Activated CD4-positive, alpha-beta T cell treated with anti-CD3 and anti-CD28 coated beads, Interleukin-10, Interleukin-2, amounts not matched to agents 100 ng/mL and 50 ng/mL, durations not matched to agents 16 hours and 8 hours (primary cell): Measurements from ENCODE around the gene TMTC1.
A peak's percentile ranks its signal among the peaks of the same experiment; 100 is the strongest.

Source experiments
- DNase-seq: peaks from one replicate; pipeline ENCODE4 v3.0.0-alpha.2; 2020

Gene TMTC1

DNA sequence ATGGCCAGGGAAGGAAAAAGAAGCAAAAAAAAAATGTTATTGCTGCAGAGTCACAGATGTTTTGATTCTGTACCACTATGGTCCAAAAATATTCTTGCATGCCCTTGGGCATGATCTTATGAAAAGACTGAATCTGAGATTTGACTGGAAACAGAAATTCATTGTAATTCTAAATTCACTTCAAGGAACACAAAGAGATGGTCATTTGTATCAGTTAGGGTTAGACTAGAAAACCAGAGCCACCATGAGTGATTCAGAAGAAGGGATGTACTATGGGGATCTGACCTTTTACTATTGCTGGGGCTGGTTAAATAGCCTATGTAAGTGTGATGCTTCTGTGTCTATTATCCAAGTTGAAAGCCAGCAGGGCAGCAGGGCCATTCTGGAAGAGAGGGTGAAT is 5.2 kb downstream of the TMTC1 start:
- DNase-seq = no peak

- no peak for DNase-seq
These were observed 10.7 kb downstream of the TMTC1 start for GRCh38 chr12:29773076-29773475.

- DNase-seq = no peak
These were observed 12.0 kb downstream of the TMTC1 start for GRCh38 chr12:29771786-29772185.

GRCh38 chr12:29771165-29771564 is 12.6 kb downstream of the TMTC1 start:
- no peak for DNase-seq

DNA sequence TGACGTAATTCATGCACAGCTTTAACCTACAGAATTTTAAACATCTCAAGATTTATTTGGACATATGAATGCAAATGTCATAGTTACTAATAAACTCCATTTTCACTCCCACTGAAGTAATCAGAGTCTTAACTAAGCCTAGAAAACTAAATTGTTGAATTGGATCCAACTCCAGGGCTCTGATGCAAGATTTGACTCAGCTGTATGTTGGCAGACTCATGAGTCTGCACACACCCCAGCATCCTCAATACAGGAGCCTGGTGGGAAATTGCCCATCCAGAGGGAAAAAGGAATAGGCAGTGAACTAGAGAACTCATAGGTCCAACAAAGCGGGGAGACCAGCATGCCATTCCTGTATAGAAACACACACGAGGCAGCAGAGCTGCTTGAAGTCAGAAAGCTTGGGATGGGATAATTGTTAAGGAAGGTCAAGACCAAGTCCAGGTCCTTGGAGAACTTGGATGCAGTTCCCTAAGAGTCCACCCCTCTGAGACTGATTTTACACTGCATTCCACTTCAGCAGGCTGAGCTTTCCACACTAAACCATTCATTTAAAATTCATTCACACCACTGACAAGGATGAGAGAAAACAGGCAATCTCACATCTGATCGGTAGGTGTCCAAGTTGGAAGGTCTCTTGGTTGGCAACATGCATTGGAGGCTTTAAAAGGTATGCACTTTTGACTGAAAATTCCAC is 14.4 kb downstream of the TMTC1 start:
- DNase-seq = no peak

DNA sequence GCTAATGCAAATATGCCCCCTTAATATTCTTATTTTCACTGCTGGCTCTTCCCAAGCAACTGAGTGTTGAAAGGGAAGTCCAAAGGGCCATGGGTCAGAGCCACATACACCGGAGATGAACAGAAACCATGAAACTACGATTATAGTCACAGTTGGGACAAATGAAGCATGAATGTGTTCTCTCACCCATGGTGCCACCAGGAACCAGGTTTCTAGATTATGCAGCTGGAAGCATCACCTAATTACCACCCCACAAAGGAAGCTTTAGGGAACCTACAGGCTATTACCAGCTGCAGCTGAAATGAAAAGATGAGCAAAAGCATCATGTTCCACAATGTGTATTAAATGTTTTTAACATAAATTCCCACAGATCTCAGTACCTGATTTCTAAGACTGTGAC is 15.4 kb downstream of the TMTC1 start:
- DNase-seq = no peak

GRCh38 chr12:29763301-29763683 is 20.4 kb downstream of the TMTC1 start:
- DNase-seq = no peak

DNA sequence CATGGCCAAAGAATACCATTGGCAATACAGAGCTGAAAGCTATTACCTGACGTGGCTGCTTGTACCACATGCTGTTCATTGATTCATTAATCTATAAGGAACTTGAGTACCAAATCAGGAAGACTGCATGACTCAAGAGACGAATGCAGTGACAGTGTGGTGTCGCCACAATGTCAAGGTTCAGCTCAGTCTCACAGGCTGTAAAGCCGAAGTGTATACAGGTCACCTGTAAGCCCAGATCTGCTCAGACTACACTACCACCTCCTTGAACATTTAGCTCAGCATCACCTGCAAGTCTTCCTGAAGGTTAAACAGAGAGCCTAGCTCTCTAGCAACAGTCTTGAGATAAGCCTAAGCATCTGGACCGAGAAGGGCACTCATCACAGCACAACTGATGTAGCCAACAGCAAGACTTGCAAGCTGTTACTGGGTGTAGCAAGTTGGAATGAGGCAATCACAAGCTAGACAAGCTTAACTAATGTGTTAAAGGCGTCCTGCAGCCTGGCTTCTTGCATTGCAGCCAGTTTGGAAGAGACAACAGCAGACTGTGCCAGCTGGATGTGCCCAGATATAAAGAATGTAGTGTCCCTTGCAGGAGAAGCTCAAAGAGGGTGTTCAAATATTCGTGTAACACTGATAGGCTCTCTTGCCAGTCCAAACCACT is 21.0 kb downstream of the TMTC1 start:
- DNase-seq = no peak

GRCh38 chr12:29759950-29760349 is 23.8 kb downstream of the TMTC1 start:
- no peak for DNase-seq

- no peak for DNase-seq
These were observed 26.9 kb downstream of the TMTC1 start for GRCh38 chr12:29756741-29757390.

DNA sequence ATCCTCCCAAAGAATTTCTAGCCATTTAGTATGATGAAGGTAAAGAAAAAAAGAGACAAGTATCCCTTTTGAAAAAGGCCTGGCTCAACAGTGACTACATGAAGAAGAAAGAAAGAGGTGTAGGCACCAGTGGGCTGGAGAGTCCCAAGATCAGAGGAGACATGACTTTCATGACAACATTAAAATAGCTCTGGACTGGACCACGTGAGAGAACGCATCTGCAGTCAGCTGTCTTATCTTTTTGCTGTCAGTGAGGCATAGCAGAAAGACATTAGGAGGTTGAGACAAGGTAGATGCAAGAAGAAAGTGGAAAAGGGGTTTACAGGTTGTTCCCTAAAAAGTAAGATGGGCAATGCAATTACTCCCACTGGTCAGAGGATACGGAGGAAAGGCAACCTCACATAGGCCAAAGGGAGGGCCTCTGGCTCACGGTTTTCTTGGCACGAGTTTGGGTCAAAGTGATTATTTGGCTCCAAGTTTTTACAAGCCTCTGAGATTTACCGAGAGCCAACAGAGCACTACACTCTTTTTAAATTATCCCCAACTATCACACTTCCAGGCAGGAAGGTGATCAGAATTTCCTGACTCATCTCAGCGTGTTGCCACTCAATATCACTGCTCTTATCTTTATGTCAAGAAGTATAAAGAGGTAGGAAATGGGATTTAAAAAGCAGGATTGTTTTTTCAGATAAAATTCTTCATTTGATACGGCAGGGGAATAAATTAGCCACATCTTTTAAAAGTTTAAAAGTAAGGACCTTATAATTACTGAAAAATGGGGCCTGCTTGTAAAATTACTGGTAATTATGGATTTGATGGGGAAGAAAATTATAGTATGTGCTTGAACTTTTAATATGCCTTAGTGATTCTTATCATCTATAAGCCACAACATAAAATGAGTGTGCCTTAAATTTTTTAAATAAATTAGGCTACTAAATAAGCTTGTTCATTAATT is 29.2 kb downstream of the TMTC1 start:
- no peak for DNase-seq

DNA sequence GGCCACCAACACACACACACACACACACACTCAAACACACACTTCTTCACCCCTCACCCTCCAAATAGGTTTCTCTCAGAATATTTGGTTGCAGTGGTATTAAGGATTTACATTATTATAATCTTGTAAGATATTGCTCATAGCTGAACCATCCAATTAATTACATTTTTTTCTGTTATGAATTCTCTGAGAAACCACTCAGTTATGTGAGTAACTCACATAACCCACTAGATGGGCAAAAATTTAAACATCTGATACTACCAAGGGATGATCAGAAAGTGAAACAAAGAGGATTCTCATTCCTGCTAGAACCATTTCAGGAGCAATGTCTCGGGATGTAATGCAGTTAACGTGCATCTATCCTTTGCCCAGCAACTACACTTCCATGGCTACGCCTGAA is 31.6 kb downstream of the TMTC1 start:
- no peak for DNase-seq

DNA sequence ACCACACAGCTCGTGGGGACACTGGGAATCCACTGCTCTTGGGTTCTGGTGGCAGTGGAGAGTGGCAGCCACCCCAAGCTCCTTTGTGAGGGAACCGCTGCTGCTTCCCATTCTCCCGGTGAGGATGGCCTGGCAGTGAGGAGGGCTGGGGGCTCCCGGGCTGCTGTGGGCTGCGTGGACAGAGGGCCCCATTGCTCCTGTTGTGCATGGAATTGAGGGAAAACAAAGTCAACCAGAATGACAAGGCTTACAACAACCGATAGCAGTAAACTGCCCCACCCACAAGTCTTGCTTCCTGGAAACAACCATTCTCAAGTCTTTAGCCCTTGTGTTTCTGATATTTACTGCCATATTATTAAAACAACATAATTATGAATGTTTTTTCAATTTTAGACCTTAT is 32.1 kb downstream of the TMTC1 start:
- DNase-seq = no peak

DNA sequence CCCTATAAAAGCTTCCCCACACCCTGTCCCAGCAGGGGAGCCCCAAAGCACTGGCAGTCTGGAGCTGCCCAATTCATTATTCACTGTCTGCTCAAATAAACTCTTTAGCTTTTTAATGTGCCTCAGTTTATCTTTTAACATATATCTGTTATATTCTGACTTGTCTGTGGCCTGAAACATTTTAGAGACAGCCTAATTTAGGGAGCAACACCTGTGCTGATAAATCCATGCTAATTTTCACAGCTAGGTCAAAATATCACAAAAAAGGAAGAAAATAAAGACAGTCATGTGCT is 32.9 kb downstream of the TMTC1 start:
- no peak for DNase-seq

DNA sequence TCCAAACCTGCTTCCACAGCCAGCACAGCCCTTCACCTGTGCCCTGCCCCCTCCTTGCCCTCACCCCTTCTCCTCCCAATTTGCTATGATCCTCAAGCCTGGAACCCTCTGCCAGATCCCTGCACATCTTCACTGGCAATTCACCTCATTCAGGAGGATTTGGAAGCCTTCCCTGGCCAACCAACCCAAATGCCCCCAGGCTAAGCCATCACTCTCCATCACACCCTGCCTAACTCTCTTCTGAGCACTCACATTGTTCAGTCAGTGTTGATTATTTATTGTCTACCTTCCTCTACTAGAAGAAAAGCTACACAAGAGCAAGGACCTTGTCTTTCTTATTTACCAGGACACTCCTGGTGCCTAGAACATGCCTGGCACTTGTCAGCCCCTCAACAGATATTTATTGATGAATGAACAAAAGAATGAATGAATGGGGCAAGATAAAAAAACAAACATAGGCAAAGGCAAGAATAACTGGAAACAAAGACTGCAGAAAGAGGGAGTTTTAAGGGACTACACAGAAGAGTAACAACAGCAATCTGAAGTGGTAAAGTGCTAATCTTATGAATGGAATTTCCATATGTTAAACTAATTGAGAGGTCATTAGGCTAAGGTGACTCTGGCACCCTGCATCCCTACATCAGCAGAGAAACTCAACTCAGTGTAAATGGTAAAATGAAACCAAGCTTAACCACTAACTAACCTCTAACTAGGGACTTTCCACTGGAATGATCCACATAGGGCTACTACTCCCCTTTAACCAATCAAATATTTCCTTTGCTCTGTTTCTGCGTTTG is 33.4 kb downstream of the TMTC1 start:
- peak; percentile 10 for DNase-seq

GRCh38 chr12:29744365-29744764 is 39.4 kb downstream of the TMTC1 start:
- no peak for DNase-seq

GRCh38 chr12:29743801-29744200 is 39.9 kb downstream of the TMTC1 start:
- DNase-seq = no peak

- DNase-seq = no peak
These were observed 40.7 kb downstream of the TMTC1 start for GRCh38 chr12:29743077-29743476.

DNA sequence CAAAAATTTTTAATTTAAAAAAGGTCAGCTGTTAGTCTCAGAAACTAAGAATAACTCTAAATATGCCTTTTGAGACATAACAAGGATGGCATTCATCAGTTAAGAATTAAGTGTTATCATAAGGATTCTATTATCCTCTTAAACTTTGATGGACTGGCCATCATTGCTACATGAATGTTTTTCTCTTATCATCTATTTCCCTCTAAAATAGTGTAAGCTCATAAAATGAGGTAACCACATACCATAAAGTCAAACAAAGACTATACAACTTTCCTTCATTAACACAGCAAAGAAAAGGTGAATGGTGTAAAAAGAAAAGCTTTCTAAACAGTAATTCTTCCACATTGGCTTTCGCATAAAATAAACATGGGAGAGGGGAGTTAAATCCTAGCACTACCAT is 41.1 kb downstream of the TMTC1 start:
- DNase-seq = no peak

- DNase-seq = no peak
These were observed 42.1 kb downstream of the TMTC1 start for GRCh38 chr12:29741342-29742241.

GRCh38 chr12:29739279-29739991 is 44.3 kb downstream of the TMTC1 start:
- no peak for DNase-seq
